HepG2 (cell line): ENCODE measurements around the gene ICE2. TPM values are rescaled to one million over a fixed set of nuclear protein-coding genes. Genes with fewer than 3 reads are reported as not detected.

Source experiments
- BORCS8-MEF2B ChIP-seq: sonication (generic); formaldehyde crosslinking; IDR thresholded peaks from 2 replicates; pipeline ENCODE4 v1.8.0; 2022; ENCODE audit warnings: mild to moderate bottlenecking, missing genetic modification reagents
- BRF2 ChIP-seq: sonication (generic); formaldehyde crosslinking; IDR thresholded peaks from 2 replicates; pipeline ENCODE4 v1.8.1; 2022; ENCODE audit warnings: mild to moderate bottlenecking, missing genetic modification reagents
- FOXC1 ChIP-seq: sonication (generic); formaldehyde crosslinking; IDR thresholded peaks from 2 replicates; pipeline ENCODE4 v1.8.0; 2022; ENCODE audit warnings: mild to moderate bottlenecking, missing genetic modification reagents, borderline replicate concordance
- HCFC1 ChIP-seq: fragments of 150-350 bp; IDR thresholded peaks from 2 replicates; pipeline ENCODE4 v1.6.1; 2014; ENCODE audit warnings: low read depth, low read length
- KLF13 ChIP-seq: sonication (generic); formaldehyde crosslinking; IDR thresholded peaks from 2 replicates; pipeline ENCODE4 v1.4.0; 2020; ENCODE audit warnings: mild to moderate bottlenecking, missing genetic modification reagents
- MEF2D ChIP-seq: sonication (generic); formaldehyde crosslinking; IDR thresholded peaks from 2 replicates; pipeline ENCODE4 v1.5.1; 2020; ENCODE audit warnings: mild to moderate bottlenecking, missing genetic modification reagents
- MNT ChIP-seq: fragments of 450-650 bp; IDR thresholded peaks from 2 replicates; pipeline ENCODE4 v1.6.1; 2016
- RAD51 ChIP-seq: fragments of 450-650 bp; IDR thresholded peaks from 2 replicates; pipeline ENCODE4 v1.6.1; 2016; ENCODE audit warnings: borderline replicate concordance
- REST ChIP-seq, 2 experiments: IDR thresholded peaks; 2 replicates each; pipeline ENCODE4 v1.6.1; 2011 to 2012; ENCODE audit warnings: low read length in 2 of 2, borderline replicate concordance in 1 of 2, low read depth in 1 of 2, mild to moderate bottlenecking in 1 of 2, moderate library complexity in 1 of 2
- RXRA ChIP-seq: sonication (generic); formaldehyde crosslinking; IDR thresholded peaks from 2 replicates; pipeline ENCODE4 v1.5.1; 2020; ENCODE audit warnings: missing genetic modification reagents
- SALL1 ChIP-seq: sonication (generic); formaldehyde crosslinking; IDR thresholded peaks from 2 replicates; pipeline ENCODE4 v1.8.0; 2022; ENCODE audit warnings: mild to moderate bottlenecking, missing genetic modification reagents
- ZNF225 ChIP-seq: sonication (generic); formaldehyde crosslinking; IDR thresholded peaks from 2 replicates; pipeline ENCODE4 v1.4.0; 2020; ENCODE audit warnings: mild to moderate bottlenecking, missing genetic modification reagents
- ZNF253 ChIP-seq: sonication (generic); formaldehyde crosslinking; IDR thresholded peaks from 2 replicates; pipeline ENCODE4 v1.8.0; 2022; ENCODE audit warnings: mild to moderate bottlenecking, missing genetic modification reagents, borderline replicate concordance
- ZNF292 ChIP-seq: sonication (generic); formaldehyde crosslinking; IDR thresholded peaks from 2 replicates; pipeline ENCODE4 v1.8.1; 2022; ENCODE audit warnings: mild to moderate bottlenecking, low read depth, missing genetic modification reagents, borderline replicate concordance
- ZNF331 ChIP-seq: sonication (generic); formaldehyde crosslinking; IDR thresholded peaks from 2 replicates; pipeline ENCODE4 v1.4.0; 2020; ENCODE audit warnings: missing genetic modification reagents
- ZNF337 ChIP-seq: sonication (generic); formaldehyde crosslinking; IDR thresholded peaks from 2 replicates; pipeline ENCODE4 v1.5.1; 2020; ENCODE audit warnings: missing genetic modification reagents, low read depth, mild to moderate bottlenecking, borderline replicate concordance
- ZNF446 ChIP-seq: sonication (generic); formaldehyde crosslinking; IDR thresholded peaks from 2 replicates; pipeline ENCODE4 v1.5.0; 2020; ENCODE audit warnings: mild to moderate bottlenecking, missing genetic modification reagents
- ZNF563 ChIP-seq: sonication (generic); formaldehyde crosslinking; IDR thresholded peaks from 2 replicates; pipeline ENCODE4 v1.8.0; 2022; ENCODE audit warnings: mild to moderate bottlenecking, moderate library complexity, missing genetic modification reagents
- ZNF614 ChIP-seq: IDR thresholded peaks from 2 replicates; pipeline ENCODE4 v1.6.1; 2018; ENCODE audit warnings: missing biosample characterization, missing genetic modification reagents, inconsistent platforms, borderline replicate concordance
- ZNF674 ChIP-seq: sonication (generic); formaldehyde crosslinking; IDR thresholded peaks from 2 replicates; pipeline ENCODE4 v1.5.0; 2020; ENCODE audit warnings: low read depth, mild to moderate bottlenecking, missing genetic modification reagents
- ZNF724P ChIP-seq: sonication (generic); formaldehyde crosslinking; IDR thresholded peaks from 2 replicates; pipeline ENCODE4 v1.8.0; 2022; ENCODE audit warnings: missing genetic modification reagents, borderline replicate concordance
- ZNF747 ChIP-seq: sonication (generic); formaldehyde crosslinking; IDR thresholded peaks from 2 replicates; pipeline ENCODE4 v1.8.1; 2023; ENCODE audit warnings: missing genetic modification reagents, mild to moderate bottlenecking, borderline replicate concordance
- ZNF773 ChIP-seq: sonication (generic); formaldehyde crosslinking; IDR thresholded peaks from 2 replicates; pipeline ENCODE4 v1.4.0; 2020; ENCODE audit warnings: missing genetic modification reagents, borderline replicate concordance
- polyA plus RNA-seq, 8 experiments: library from polyadenylated mRNA; depleted of rRNA in 3 of 8; stranded (reverse) in 7 of 8; unstranded in 1 of 8; fragments of >200 nt; fragmentation: Illumina TruSeq in 4 of 8; extraction: Trizol in 4 of 8; gene quantifications; 2 replicates each; pipeline versions ENCODE4 v1.2.1 to v1.2.3, GENCODE V29; 2011 to 2016; ENCODE audit warnings: low read depth in 4 of 8, missing spikeins in 1 of 8, mixed read lengths in 1 of 8; ENCODE audit not compliant: insufficient read depth in 1 of 8
- total RNA-seq, 5 experiments: library from RNA; depleted of rRNA; stranded (reverse); fragments of >200 nt; fragmentation: Illumina TruSeq; extraction: Trizol; gene quantifications; 2 replicates each; pipeline ENCODE4 v1.2.3, GENCODE V29; 2016; ENCODE audit warnings: low read depth in 1 of 5

Gene ICE2
- total and polyA plus RNA-seq, 2 of the 13 experiments (the other 11 are each of a cell fraction or from before 2014, with no cell fraction given) = 24.8 to 26.4 TPM

GRCh38 chr15:60478566-60479360 is at the start of gene ICE2 (continued):
- TF ChIP-seq ZNF253 (CRISPR knock-in tag) = peak; percentile 76
- TF ChIP-seq ZNF724P = peak; percentile 73; the same call in 1 of the 2 replicates
- TF ChIP-seq ZNF773 (CRISPR knock-in tag) = 0 out of 2 replicates have a peak, but pooled peaks have one; percentile 40
- peak; percentile 95 for TF ChIP-seq SALL1 (CRISPR knock-in tag)
- TF ChIP-seq KLF13 (CRISPR knock-in tag) = 0 out of 2 replicates have a peak, but pooled peaks have one; percentile 76
- TF ChIP-seq REST (IDR thresholded peaks at IDR 0.05; ENCODE audit: borderline replicate concordance in 1 of 2, low read depth in 1 of 2, low read length in 2 of 2) = no peak
- TF ChIP-seq ZNF674 = no peak
- peak; percentile 52; the same call in 1 of the 2 replicates for TF ChIP-seq BRF2 (CRISPR knock-in tag)
- TF ChIP-seq MEF2D = peak; percentile 86
- peak; percentile 97 for TF ChIP-seq BORCS8-MEF2B (CRISPR knock-in tag)
- TF ChIP-seq MNT = 0 out of 2 replicates have a peak, but pooled peaks have one; percentile 34
- TF ChIP-seq HCFC1 = peak; percentile 35; the same call in 1 of the 2 replicates
- TF ChIP-seq RAD51 = no peak
- TF ChIP-seq ZNF446 (CRISPR knock-in tag) = peak; percentile 85
- 0 out of 2 replicates have a peak, but pooled peaks have one; percentile 2 for TF ChIP-seq ZNF747 (CRISPR knock-in tag)
- peak; percentile 71; the same call in 1 of the 2 replicates for TF ChIP-seq RXRA (CRISPR knock-in tag)
- TF ChIP-seq ZNF292 (CRISPR knock-in tag) = peak; percentile 84; the same call in 1 of the 2 replicates
- peak; percentile 90; the same call in 1 of the 2 replicates for TF ChIP-seq ZNF225 (CRISPR knock-in tag)
- TF ChIP-seq ZNF331 = peak; percentile 88
- TF ChIP-seq ZNF337 (CRISPR knock-in tag) = peak; percentile 59; the same call in 1 of the 2 replicates
- 0 out of 2 replicates have a peak, but pooled peaks have one; percentile 58 for TF ChIP-seq ZNF563 (CRISPR knock-in tag)
- peak; percentile 86 for TF ChIP-seq FOXC1
- peak; percentile 90; the same call in 1 of the 2 replicates for TF ChIP-seq ZNF614 (CRISPR knock-in tag)
